HG03442 (cell line): ENCODE results near the gene RBBP7.

Experiments
- ATAC-seq: cut with Tn5 transposase; IDR thresholded peaks from one replicate; pipeline ENCODE4 v1.9.1; 2021; ENCODE audit warnings: mild to moderate bottlenecking, moderate library complexity; ENCODE audit not compliant: unreplicated experiment

RBBP7 gene

GRCh38 chrX:16870095-16870861, at the start of gene RBBP7:
Gene RBBP7, minus strand, starts transcription at chrX:16870362. Its CDS starts 309 bp downstream, at chrX:16870053.
- ATAC-seq: peak; percentile 78

GRCh38 chrX:16918979-16919378, 48.8 kb upstream of the RBBP7 start:
- no peak for ATAC-seq

DNA sequence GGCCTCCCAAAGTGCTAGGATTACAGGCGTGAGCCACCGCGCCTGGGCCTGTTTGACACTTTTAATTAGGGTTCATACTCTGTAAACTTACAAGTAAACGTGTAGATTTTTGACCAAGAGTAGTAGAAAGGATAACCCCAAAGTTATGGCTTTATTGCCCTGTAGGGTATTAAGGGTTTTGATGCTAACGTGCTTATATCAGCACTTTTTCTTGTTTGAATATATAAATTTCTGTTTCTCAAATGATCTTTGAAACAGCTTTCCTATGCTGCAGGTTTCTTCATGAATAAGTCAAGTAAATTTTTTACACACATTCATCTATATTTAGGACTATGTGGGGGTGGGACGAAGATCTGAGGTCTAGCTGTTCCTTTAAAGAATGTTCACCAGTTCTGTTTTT, 47.0 kb upstream of the RBBP7 start:
- ATAC-seq: no peak

DNA sequence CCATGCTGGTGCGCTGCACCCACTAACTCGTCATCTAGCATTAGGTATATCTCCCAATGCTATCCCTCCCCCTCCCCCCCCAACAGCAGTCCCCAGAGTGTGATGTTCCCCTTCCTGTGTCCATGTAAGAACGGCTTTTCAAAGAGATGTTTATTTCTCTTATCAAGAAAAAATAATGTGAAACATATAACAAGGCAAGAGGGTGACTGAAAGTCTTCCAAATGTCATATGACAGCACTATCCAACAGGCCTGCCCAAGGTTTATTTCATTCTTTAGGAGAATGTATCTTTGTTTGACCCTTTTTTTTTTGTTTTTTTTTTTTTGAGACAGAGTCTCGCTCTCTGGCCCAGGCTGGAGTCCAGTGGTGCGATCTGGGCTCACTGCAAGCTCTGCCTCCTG, 46.4 kb upstream of the RBBP7 start:
- no peak for ATAC-seq

DNA sequence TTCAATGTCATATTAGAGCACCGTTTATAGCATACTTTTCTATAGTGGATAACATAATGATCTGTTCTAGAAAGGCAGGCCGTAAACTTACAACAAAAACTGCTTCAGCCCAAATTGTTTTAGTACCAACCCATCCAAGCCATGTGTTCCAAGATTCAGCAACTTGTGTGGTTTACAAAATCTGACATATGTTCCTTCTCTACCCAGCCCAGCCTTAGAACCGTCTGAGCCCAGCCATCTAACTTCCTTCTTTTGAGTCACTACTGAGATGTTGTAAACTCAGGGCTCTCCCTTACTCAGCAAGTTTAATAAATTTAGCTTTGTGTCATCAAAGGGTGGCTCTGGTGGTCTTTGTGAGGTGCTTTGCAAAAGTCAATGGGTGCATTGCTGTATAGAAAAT, 43.9 kb upstream of the RBBP7 start:
- no peak for ATAC-seq

DNA sequence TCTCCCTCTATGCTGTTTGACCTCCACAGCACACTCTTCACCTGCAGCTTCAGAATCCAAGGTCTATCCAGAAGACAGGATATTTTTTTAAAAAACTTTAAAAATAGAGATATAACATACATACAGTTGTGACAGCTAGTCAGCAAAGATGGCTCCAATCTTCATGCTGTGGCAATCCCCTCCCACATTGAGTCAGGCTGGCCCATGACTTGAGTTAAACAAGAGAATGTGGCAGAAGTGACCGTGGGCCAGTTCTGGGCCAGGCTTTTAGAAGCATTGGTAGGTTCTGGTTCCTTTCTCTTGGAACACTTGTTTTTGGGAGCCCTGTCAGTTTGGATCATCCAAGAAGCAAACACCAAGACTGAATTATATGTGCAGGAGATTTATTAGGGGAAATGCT, 40.2 kb upstream of the RBBP7 start:
- ATAC-seq: no peak

- no peak for ATAC-seq
Measured at GRCh38 chrX:16903274-16904022, 33.3 kb upstream of the RBBP7 start.

GRCh38 chrX:16897445-16897844, 27.3 kb upstream of the RBBP7 start:
- ATAC-seq: no peak

DNA sequence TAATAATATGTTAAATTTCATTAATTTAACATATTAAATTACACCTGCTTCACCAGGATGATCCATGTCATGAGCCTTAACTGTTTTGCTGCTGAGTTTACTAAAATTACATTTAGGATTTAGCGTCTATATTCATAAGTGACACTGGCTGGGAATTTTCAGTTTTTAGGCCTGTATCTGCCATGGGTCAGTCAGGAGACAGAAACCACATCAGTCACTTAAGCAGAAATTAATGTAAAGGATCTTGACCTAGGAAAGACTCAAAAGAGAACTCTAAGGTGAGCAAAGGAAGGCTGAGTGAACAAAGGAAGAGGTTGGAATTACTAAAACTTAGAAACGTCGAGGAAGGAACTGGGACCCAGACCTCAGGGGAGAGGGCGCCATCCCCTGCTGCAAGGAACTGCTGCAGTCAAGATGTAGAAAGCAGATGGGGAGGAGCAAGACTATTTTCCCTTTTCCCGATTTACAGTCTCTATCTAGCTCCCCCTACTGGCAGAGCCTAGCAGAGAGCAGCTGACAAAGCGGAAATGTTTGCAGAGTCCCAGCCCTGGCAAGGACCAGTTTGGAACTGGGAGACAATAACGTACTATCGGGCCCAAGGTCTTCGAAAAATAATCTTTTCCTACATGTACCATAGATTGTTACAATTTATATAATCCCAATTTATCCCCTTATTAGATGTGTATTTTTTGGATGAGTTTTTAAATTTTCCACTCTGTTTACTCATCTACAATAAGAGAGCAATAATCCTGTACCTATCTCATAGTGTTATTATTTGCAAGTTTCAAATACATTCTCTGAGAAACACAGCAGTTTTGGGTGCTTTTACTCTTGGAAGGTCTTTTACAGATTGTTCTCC, 22.6 kb upstream of the RBBP7 start:
- no peak for ATAC-seq

- ATAC-seq: no peak
Measured at GRCh38 chrX:16885628-16886027, 15.5 kb upstream of the RBBP7 start.

- ATAC-seq: no peak
Measured at GRCh38 chrX:16883487-16883804, 13.3 kb upstream of the RBBP7 start.

- peak; percentile 68 for ATAC-seq
Measured at GRCh38 chrX:16882702-16883486, 12.7 kb upstream of the RBBP7 start.

DNA sequence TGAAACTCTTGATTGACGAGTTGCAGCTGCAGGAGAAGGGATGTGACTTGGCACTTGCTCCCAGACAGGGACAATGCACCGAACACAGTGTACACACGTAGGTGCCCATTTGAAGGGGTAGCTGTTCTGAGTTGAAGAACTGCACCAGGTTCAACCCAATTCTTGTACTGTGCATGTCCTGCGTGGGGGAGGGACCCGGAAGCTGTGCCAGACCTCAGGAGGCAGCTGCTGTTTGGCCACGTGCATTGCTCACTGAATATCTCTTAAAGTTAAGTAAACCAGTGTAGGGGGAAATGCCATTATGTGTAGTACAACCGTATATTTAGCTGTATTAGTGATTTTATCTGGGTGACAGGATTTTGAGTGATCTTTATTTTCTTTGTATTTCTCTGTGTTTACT, 12.0 kb upstream of the RBBP7 start:
- ATAC-seq: no peak

- ATAC-seq: no peak
Measured at GRCh38 chrX:16876696-16877095, 6.5 kb upstream of the RBBP7 start.

GRCh38 chrX:16874458-16875095, 4.4 kb upstream of the RBBP7 start:
- ATAC-seq: no peak

DNA sequence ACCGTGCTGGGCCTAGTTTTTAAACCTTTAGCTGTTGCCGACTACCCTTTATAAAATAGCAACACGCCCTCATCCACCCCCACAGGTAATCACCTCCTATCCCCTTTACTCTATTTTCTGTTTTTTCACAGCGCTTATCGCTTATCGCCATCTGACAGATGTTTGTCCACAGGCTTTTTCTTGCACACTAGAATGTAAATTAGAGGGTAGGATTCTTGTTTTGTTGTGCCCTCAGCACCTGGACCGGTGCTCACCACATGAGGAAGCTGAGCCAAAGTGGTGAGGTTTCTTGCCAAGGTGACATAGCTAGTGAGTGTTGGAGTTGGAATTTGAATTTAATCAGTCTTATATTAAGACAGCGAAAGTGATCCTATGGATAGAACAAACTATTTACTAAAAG, 2.9 kb upstream of the RBBP7 start:
- no peak for ATAC-seq

- ATAC-seq: peak; percentile 3
Measured at GRCh38 chrX:16870862-16871815, 977 bp upstream of the RBBP7 start.

GRCh38 chrX:16869393-16870094, 618 bp downstream of the RBBP7 start:
- ATAC-seq: peak; percentile 46

- ATAC-seq: no peak
Measured at GRCh38 chrX:16868920-16869319, 1.2 kb downstream of the RBBP7 start.
